ENCODE results near the gene INCENP. TPM values are rescaled to one million over a fixed set of nuclear protein-coding genes. Genes with fewer than 3 reads are reported as not detected.

The INCENP gene
- total RNA-seq, 4 donors from 2014 or later = 33.8 to 84.0 (median 53.1) TPM

DNA sequence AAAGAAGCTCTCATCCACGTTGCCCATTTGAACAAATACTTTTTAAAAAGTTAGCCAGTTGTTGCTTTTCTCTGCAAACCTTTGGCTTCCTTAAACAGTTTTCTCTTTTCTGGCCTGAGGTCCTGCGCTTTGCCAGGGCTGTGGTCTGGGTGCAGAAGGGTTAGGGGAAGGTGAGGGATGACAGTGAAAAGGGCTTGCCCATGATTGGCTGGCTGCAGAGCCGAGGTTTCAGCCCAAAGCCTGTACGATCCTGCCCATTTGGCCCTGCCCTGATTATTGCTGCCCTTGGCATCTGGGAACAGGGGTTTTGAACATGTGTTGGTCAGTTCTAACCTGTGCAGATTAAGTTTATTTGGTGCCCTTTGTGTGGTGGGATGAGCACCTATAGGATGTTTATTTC is 1.5 kb downstream of the INCENP start:
- 15 to 33% methylated on average over 3 to 4 of the region's 4 CpGs for WGBS, 2 donors
- Histone ChIP-seq H3K36me3 (peaks cover 18 to 27% (median 19%) of the 10 kb centered on the region in 3 donors), H3K27me3 (no peaks in the 10 kb centered on the region), H3K4me3 (peak overlapping the region; percentile 67 to 97 (median 83)), H3K27ac (peak overlapping the region; percentile 86 to 94 (median 89)), H3K4me1 (peaks cover 17 to 31% (median 19%) of the 10 kb centered on the region in 3 donors), H3K9me3 (no peaks in the 10 kb centered on the region)
- DNase-seq = no peak
- TF ChIP-seq POLR2A (IDR thresholded peaks at IDR 0.05) = peak in 1 of 4 donors; percentile 10
- TF ChIP-seq, protein P1, sequence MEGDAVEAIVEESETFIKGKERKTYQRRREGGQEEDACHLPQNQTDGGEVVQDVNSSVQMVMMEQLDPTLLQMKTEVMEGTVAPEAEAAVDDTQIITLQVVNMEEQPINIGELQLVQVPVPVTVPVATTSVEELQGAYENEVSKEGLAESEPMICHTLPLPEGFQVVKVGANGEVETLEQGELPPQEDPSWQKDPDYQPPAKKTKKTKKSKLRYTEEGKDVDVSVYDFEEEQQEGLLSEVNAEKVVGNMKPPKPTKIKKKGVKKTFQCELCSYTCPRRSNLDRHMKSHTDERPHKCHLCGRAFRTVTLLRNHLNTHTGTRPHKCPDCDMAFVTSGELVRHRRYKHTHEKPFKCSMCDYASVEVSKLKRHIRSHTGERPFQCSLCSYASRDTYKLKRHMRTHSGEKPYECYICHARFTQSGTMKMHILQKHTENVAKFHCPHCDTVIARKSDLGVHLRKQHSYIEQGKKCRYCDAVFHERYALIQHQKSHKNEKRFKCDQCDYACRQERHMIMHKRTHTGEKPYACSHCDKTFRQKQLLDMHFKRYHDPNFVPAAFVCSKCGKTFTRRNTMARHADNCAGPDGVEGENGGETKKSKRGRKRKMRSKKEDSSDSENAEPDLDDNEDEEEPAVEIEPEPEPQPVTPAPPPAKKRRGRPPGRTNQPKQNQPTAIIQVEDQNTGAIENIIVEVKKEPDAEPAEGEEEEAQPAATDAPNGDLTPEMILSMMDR (IDR thresholded peaks at IDR 0.05) = no peak
- intact Hi-C loops (cut with DNase I) = no loop called here

DNA sequence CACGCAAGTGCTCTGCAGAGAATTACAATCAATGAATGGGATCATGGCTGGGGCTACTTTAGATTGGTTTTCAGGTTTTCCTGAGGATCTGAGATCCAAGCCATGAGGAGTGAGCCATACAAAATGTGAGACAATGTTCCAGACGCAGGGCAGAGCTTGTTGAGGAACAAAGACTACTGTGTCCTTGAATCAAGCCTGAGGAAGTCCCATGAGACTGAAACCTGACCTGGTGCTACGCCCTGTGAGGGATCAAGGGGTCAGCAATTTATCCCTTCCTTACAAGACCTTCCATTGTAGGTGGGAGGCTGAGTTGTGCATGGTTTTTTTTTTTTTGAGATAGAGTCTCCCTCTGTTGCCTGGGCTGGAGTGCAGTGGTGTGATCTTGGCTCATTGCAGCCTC is 2.1 kb downstream of the INCENP start:
- intact Hi-C loops (cut with DNase I) = no loop called here
- TF ChIP-seq, protein P1 (IDR thresholded peaks at IDR 0.05) = no peak
- no peak for TF ChIP-seq POLR2A (IDR thresholded peaks at IDR 0.05)
- H3K9me3 ChIP-seq = no peaks in the 10 kb centered on the region
- no peak for DNase-seq
- peak overlapping the region; percentile 15 to 94 (median 68) for H3K27ac ChIP-seq
- peak overlapping the region in 2 of 4 donors; percentile 92 to 97 for H3K4me3 ChIP-seq
- H3K4me1 ChIP-seq = peaks cover 18 to 32% (median 19%) of the 10 kb centered on the region in 3 donors
- H3K27me3 ChIP-seq = no peaks in the 10 kb centered on the region
- peaks cover 20 to 33% (median 25%) of the 10 kb centered on the region in 3 donors for H3K36me3 ChIP-seq
- WGBS, 2 donors = 39 to 45% methylated on average over 3 of the region's 3 CpGs

DNA sequence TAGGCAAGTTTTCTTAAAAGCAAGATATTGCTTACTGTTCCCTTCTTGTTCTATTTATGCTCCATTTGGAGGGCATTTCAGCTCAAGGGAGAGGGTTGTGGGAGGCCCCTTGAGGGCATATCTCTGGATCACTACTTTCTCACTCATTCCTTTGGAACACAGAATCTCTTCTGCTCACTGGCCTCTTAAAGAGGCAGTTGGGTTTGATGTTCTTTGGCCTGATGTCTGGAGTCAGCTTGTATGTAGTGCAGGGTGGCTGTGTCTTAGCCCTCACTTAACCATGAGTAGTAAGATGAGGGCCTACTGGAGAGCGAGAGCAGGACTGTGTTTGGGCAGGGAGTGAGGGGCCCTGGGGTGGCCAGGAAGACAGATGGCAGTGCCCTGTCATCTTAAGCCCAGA is 3.6 kb downstream of the INCENP start:
- H3K27me3 ChIP-seq = no peaks in the 10 kb centered on the region
- intact Hi-C loops (cut with DNase I) = no loop called here

DNA sequence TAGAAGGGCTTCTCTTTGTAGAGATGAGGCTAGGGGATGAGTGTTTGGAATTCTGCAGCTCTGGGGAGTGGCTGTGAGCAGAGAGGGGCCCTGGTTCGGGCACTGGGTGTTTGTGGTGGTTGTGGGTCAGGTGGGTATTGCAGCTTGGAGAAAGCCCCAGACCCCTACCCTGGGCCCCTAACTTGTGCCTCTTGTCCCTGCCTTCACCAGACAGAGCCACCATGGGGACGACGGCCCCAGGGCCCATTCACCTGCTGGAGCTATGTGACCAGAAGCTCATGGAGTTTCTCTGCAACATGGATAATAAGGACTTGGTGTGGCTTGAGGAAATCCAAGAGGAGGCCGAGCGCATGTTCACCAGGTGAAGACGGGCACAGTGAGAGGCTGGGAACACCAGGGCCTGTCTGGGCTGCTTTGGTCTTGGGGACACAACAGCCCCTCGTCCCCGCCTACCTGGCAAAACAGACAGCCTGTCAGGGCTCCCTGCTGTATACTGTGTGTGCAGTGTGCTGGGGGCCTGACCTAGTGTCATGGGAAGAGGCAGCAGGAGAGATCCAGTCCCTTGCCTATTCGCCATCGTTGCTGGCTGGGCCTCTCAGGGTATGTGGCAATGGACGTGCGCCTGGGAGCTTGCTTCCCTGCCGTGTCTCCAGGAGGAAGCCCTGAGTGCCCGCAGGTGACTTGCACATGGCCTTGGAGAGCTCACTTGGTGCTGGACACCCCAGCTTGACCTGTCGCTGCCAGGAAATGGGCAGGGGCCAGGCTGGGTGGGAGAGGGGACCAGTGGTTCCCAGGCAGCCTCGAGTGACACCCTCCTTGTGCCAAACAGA is 4.3 kb downstream of the INCENP start:
- H3K4me1 ChIP-seq = peaks cover 31 to 53% (median 33%) of the 10 kb centered on the region in 3 donors
- H3K27ac ChIP-seq = no peak overlapping the region
- 86 to 96% methylated on average over 6 to 8 of the region's 16 CpGs for WGBS, 2 donors
- no peak for TF ChIP-seq POLR2A (IDR thresholded peaks at IDR 0.05)
- TF ChIP-seq, protein P1 (IDR thresholded peaks at IDR 0.05) = no peak
- peaks cover 25 to 43% (median 26%) of the 10 kb centered on the region in 3 donors for H3K36me3 ChIP-seq
- DNase-seq = no peak
- H3K27me3 ChIP-seq = no peaks in the 10 kb centered on the region
- no peak overlapping the region for H3K4me3 ChIP-seq
- H3K9me3 ChIP-seq = no peaks in the 10 kb centered on the region
- intact Hi-C loops (cut with DNase I) = no loop called here

More for the DNA sequence above, 3.6 kb downstream of the INCENP start:
- no CpG with 5 or more reads among the region's 1 CpG for WGBS, 2 donors
- Histone ChIP-seq H3K4me1 (peaks cover 30 to 48% (median 32%) of the 10 kb centered on the region in 3 donors), H3K36me3 (peaks cover 25 to 40% (median 26%) of the 10 kb centered on the region in 3 donors), H3K9me3 (no peaks in the 10 kb centered on the region), H3K4me3 (no peak overlapping the region), H3K27ac (peak overlapping the region in 1 of 4 donors; percentile 19)
- TF ChIP-seq, protein P1 (IDR thresholded peaks at IDR 0.05) = no peak
- TF ChIP-seq POLR2A (IDR thresholded peaks at IDR 0.05) = no peak
- no peak for DNase-seq

DNA sequence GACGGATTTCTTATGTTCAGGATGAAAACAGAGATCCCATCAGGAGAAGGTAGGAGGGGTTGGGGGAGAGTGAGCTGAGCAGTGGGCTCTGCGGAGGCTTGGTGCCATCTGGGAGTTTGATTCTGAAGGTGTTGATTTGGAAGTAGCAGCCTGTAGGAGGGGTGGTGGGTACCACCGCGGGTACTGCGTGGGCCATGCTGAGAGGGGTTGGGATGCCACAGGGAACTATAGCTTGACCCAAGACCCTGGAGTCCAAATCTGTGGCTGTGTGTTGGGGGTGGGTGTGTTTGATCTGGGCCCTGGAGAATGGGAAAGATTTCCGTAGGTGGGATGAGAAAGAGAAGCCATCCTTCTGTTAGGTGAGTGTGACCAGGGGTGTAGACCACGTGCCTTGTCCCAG is 5.0 kb downstream of the INCENP start:
- Histone ChIP-seq H3K27me3 (no peaks in the 10 kb centered on the region), H3K4me3 (no peak overlapping the region), H3K36me3 (peaks cover 25 to 50% (median 26%) of the 10 kb centered on the region in 3 donors), H3K27ac (no peak overlapping the region), H3K9me3 (no peaks in the 10 kb centered on the region), H3K4me1 (peaks cover 29 to 56% (median 30%) of the 10 kb centered on the region in 3 donors)
- intact Hi-C loops (cut with DNase I) = no loop called here
- no peak for DNase-seq
- TF ChIP-seq, protein P1 (IDR thresholded peaks at IDR 0.05) = no peak
- no peak for TF ChIP-seq POLR2A (IDR thresholded peaks at IDR 0.05)
- WGBS, 2 donors = 95 to 96% methylated on average over 7 of the region's 7 CpGs
